Fibroblast of skin of left quadriceps (primary cell): ENCODE data around the gene ZBTB32.
"Not testable (repeated sequence)": the region's sequence is repeated elsewhere in the genome, so short reads cannot be mapped to it uniquely, and the experiment has no call there.

Source experiments
- DNase-seq, 2 experiments: peaks; one replicate each; pipeline ENCODE4 v3.0.0-alpha.2; 2013; ENCODE audit warnings: low read depth in 2 of 2

ZBTB32 gene

GRCh38 chr19:35704218-35704617 is at the start of gene ZBTB32:
TSS of gene ZBTB32 (plus strand) at chr19:35704558. CDS start at chr19:35714627, 10,069 bp downstream.
- DNase-seq: peak; percentile 16 to 23

GRCh38 chr19:35654828-35655227 is 49.5 kb upstream of the ZBTB32 start:
- DNase-seq: not testable (repeated sequence)

GRCh38 chr19:35655600-35655999 is 48.8 kb upstream of the ZBTB32 start:
- no peak for DNase-seq

GRCh38 chr19:35656700-35657099 is 47.7 kb upstream of the ZBTB32 start:
- no peak for DNase-seq

- DNase-seq: no peak
Measured at GRCh38 chr19:35657904-35658700, 46.3 kb upstream of the ZBTB32 start.

GRCh38 chr19:35661995-35662340 is 42.4 kb upstream of the ZBTB32 start:
- no peak for DNase-seq

GRCh38 chr19:35663981-35664380 is 40.4 kb upstream of the ZBTB32 start:
- DNase-seq: no peak

GRCh38 chr19:35665157-35665556 is 39.2 kb upstream of the ZBTB32 start:
- DNase-seq: no peak

GRCh38 chr19:35665604-35666003 is 38.8 kb upstream of the ZBTB32 start:
- DNase-seq: no peak

GRCh38 chr19:35666251-35666913 is 38.0 kb upstream of the ZBTB32 start, which contains the start of gene UPK1A:
TSS of gene UPK1A (plus strand) at chr19:35666517. CDS start at chr19:35666813, 296 bp downstream.
- no peak for DNase-seq

- no peak for DNase-seq
Measured at GRCh38 chr19:35669566-35669965, 34.8 kb upstream of the ZBTB32 start.

GRCh38 chr19:35669974-35670373 is 34.4 kb upstream of the ZBTB32 start:
- DNase-seq: no peak

- no peak for DNase-seq
Measured at GRCh38 chr19:35670686-35671085, 33.7 kb upstream of the ZBTB32 start.

- DNase-seq: no peak
Measured at GRCh38 chr19:35671818-35672217, 32.5 kb upstream of the ZBTB32 start.

GRCh38 chr19:35673121-35673804 is 31.1 kb upstream of the ZBTB32 start:
- DNase-seq: no peak

- no peak for DNase-seq
Measured at GRCh38 chr19:35675589-35676140, 28.7 kb upstream of the ZBTB32 start.

GRCh38 chr19:35689836-35690235 is 14.5 kb upstream of the ZBTB32 start:
- no peak for DNase-seq

GRCh38 chr19:35691106-35691505 is 13.3 kb upstream of the ZBTB32 start:
- DNase-seq: not testable (repeated sequence)

GRCh38 chr19:35692010-35692409 is 12.3 kb upstream of the ZBTB32 start:
- no peak for DNase-seq

- no peak for DNase-seq
Measured at GRCh38 chr19:35693422-35693821, 10.9 kb upstream of the ZBTB32 start.

- peak; percentile 52 to 55 for DNase-seq
Measured at GRCh38 chr19:35693835-35694599, 10.3 kb upstream of the ZBTB32 start.
